Measurements from ENCODE around the gene KIFAP3.

DNA sequence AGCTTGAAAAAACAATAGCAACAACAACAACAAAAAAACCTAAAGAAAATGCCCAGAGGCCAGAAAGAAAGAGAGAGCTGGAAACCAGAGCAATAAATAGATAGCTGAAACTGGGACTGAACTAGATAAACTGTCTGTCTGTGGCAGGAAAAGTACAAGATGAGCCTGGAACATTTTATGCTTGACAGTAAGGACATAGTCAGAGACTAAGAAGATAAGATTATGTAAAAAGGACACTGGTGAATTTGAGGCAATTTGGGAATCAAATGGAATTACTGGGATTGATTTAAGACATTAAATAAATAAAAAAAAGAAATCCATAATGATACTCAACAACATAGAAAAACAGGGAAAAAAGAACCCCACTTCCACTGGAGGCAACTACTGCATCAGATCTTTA is 1.7 kb upstream of the KIFAP3 start:
- TF ChIP-seq, protein P1, sequence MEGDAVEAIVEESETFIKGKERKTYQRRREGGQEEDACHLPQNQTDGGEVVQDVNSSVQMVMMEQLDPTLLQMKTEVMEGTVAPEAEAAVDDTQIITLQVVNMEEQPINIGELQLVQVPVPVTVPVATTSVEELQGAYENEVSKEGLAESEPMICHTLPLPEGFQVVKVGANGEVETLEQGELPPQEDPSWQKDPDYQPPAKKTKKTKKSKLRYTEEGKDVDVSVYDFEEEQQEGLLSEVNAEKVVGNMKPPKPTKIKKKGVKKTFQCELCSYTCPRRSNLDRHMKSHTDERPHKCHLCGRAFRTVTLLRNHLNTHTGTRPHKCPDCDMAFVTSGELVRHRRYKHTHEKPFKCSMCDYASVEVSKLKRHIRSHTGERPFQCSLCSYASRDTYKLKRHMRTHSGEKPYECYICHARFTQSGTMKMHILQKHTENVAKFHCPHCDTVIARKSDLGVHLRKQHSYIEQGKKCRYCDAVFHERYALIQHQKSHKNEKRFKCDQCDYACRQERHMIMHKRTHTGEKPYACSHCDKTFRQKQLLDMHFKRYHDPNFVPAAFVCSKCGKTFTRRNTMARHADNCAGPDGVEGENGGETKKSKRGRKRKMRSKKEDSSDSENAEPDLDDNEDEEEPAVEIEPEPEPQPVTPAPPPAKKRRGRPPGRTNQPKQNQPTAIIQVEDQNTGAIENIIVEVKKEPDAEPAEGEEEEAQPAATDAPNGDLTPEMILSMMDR (conservative IDR thresholded peaks at IDR 0.05) = no peak
- no peak for TF ChIP-seq ZFX (IDR thresholded peaks at IDR 0.05)

Data from C4-2B (cell line).